GM18858 (cell line): Measurements from ENCODE around the gene TBL2.
"Not testable (repeated sequence)": the region's sequence is repeated elsewhere in the genome, so short reads cannot be mapped to it uniquely, and the experiment has no call there.

ENCODE experiments used
- ATAC-seq: cut with Tn5 transposase; IDR thresholded peaks from one replicate; pipeline ENCODE4 v1.9.1; 2021; ENCODE audit not compliant: unreplicated experiment

The TBL2 gene

GRCh38 chr7:73537051-73537450 lies 41.3 kb downstream of the TBL2 start:
- ATAC-seq = no peak

- no peak for ATAC-seq
Measured at GRCh38 chr7:73536479-73536878, 41.9 kb downstream of the TBL2 start.

- ATAC-seq = not testable (repeated sequence)
Measured at GRCh38 chr7:73535918-73536317, 42.5 kb downstream of the TBL2 start.

- ATAC-seq = no peak
Measured at GRCh38 chr7:73533742-73534141, 44.6 kb downstream of the TBL2 start.

GRCh38 chr7:73532224-73532623 lies 46.2 kb downstream of the TBL2 start:
- ATAC-seq = no peak

GRCh38 chr7:73530800-73531199 lies 47.6 kb downstream of the TBL2 start:
- no peak for ATAC-seq

- ATAC-seq = no peak
Measured at GRCh38 chr7:73526896-73527821, 51.2 kb downstream of the TBL2 start.

GRCh38 chr7:73526158-73526494 lies 52.3 kb downstream of the TBL2 start:
- ATAC-seq = not testable (repeated sequence)

- ATAC-seq = peak; percentile 79
Measured at GRCh38 chr7:73522105-73522872, 56.1 kb downstream of the TBL2 start, which contains the start of gene BAZ1B. Gene BAZ1B (minus strand): TSS chr7:73522293. CDS start chr7:73521933, 360 bp downstream.

GRCh38 chr7:73521636-73522104 lies 56.7 kb downstream of the TBL2 start:
- ATAC-seq = peak; percentile 10

- ATAC-seq = no peak
Measured at GRCh38 chr7:73520673-73521635, 57.4 kb downstream of the TBL2 start.

- ATAC-seq = no peak
Measured at GRCh38 chr7:73519867-73520672, 58.3 kb downstream of the TBL2 start.

- ATAC-seq = no peak
Measured at GRCh38 chr7:73518470-73518869, 59.9 kb downstream of the TBL2 start.
